ENCODE measurements around the gene DNAJC5.

The DNAJC5 gene

DNA sequence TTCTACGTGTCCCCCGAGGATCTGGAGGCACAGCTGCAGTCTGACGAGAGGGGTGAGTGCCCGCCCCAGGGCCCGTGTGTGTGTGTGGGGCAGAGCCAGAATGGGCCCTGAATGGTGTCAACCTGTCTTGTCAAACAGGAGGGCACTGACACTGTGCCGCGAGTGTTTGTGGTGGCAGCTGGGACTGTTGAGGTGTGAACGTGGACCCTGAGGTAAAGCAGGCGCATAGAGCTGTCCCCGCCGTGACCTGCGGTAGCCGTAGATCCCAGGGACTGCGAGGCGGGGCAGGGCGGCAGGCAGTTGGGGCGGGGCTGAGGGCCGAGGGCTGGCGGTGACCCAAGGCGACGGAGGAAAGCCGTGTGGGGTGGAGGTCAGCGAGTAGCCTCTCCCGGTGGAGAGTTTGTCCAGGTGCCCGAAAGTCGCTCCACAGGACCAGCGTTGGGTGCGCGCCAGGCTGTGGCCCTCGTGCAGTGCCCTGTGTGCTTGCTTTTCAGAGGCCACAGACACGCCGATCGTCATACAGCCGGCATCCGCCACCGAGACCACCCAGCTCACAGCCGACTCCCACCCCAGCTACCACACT, 36.1 kb downstream of the DNAJC5 start:
- TF ChIP-seq ZNF274 (IDR thresholded peaks at IDR 0.05; ENCODE audit: low read depth, low read length), result no peak
- H3K4me3 ChIP-seq (ENCODE audit: low read length), result no peak overlapping the region

GRCh38 chr20:63931735-63932134, 36.8 kb downstream of the DNAJC5 start:
- no peak overlapping the region for H3K4me3 ChIP-seq (ENCODE audit: low read length)
- no peak for TF ChIP-seq ZNF274 (IDR thresholded peaks at IDR 0.05; ENCODE audit: low read depth, low read length)

GRCh38 chr20:63932606-63933160, 37.8 kb downstream of the DNAJC5 start:
- TF ChIP-seq ZNF274 (IDR thresholded peaks at IDR 0.05; ENCODE audit: low read depth, low read length), result no peak

DNA sequence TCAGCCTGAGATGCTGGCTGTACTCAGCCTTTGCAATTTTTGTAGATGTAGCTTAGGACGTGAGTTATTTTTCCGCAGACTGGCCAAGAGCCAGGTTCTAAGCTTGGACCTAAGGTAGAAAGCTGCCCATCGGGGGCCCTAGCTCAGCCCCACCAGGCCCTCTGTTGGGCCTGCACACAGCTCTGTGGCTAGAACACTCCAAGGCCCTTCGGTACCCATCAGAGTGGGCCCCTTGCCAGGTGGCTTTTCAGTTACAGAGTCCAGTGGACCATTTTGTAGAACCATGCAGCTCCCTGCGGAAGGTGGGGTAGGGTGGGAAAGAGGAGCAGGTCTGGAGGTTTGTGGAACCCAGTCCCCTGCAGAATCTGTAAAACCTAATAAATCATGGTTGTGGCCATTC, 38.7 kb downstream of the DNAJC5 start:
- H3K4me3 ChIP-seq (ENCODE audit: low read length), result no peak overlapping the region
- no peak for TF ChIP-seq ZNF274 (IDR thresholded peaks at IDR 0.05; ENCODE audit: low read depth, low read length)

More at GRCh38 chr20:63932606-63933160, 37.8 kb downstream of the DNAJC5 start:
- no peak overlapping the region for H3K4me3 ChIP-seq (ENCODE audit: low read length)

GRCh38 chr20:63934271-63935068, 39.5 kb downstream of the DNAJC5 start:
- no peak overlapping the region for H3K4me3 ChIP-seq (ENCODE audit: low read length)

DNA sequence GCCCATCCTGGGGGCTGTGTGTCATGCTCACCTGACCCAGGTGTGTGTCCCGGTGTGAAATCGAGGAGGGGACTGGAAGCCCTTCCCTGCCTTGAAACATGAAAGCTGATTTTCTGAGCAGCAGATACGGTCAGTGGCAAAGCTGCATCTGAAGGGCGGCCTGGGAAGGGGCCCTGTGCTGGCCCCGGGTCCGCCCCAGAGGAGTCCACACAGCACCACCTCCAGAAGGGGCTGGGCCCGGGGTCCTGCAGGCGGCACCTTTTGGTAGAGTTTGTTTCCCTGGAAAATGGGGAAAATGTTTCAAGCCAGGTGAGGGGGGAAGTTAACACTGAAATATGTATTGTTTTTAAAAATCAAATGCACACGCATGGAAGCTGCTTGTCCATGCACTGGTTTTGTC, 40.5 kb downstream of the DNAJC5 start:
- no peak for TF ChIP-seq ZNF274 (IDR thresholded peaks at IDR 0.05; ENCODE audit: low read depth, low read length)
- no peak overlapping the region for H3K4me3 ChIP-seq (ENCODE audit: low read length)

More at GRCh38 chr20:63934271-63935068, 39.5 kb downstream of the DNAJC5 start:
- TF ChIP-seq ZNF274 (IDR thresholded peaks at IDR 0.05; ENCODE audit: low read depth, low read length), result no peak

GRCh38 chr20:63937596-63937995, 42.7 kb downstream of the DNAJC5 start:
- no peak for TF ChIP-seq ZNF274 (IDR thresholded peaks at IDR 0.05; ENCODE audit: low read depth, low read length)
- no peak overlapping the region for H3K4me3 ChIP-seq (ENCODE audit: low read length)

DNA sequence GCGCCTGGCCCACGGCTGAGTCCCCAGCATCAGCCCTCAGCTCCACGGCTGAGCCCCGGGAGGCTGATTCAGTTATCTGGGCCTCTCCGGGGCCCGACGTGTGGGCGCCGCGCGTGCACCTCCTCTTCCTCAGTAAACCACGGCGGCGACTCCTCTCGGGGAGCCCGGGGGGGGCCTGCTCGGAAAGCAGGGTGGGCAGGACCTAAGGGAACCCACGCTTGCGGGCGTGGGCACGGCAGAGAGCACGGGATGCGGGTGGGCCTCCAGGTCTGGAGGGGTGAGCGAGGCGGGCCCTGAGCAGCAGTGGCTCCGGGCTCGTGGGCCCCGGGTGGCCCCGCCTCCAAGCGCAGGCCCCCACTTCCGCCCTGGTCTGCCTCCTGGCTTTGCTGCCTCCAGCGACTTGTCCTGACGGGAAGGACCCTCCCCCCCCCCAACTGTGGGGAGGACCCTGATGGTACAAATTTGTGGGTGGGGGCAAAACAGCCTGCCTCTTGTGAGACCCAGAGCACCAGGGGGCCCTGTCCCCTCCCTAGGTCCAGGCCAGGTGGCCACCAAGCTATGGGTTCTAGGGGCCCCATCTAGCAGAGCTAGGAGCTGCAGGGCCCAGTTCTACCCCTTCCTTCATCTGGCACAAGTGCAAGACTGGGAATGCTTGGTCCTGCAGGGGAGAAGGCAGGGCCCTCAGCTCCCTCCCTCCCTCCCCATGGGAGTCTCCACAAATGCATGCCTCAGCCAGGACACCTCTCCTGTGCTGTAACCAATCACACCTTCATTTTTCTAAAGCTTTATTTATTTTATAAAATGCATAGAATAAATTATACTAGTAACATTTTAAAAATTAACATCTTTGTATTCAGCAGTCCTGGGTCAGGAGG, 44.4 kb downstream of the DNAJC5 start:
- TF ChIP-seq ZNF274 (IDR thresholded peaks at IDR 0.05; ENCODE audit: low read depth, low read length), result no peak
- H3K4me3 ChIP-seq (ENCODE audit: low read length), result no peak overlapping the region

- H3K4me3 ChIP-seq (ENCODE audit: low read length), result no peak overlapping the region
These were observed 45.1 kb downstream of the DNAJC5 start for GRCh38 chr20:63940071-63940471.

DNA sequence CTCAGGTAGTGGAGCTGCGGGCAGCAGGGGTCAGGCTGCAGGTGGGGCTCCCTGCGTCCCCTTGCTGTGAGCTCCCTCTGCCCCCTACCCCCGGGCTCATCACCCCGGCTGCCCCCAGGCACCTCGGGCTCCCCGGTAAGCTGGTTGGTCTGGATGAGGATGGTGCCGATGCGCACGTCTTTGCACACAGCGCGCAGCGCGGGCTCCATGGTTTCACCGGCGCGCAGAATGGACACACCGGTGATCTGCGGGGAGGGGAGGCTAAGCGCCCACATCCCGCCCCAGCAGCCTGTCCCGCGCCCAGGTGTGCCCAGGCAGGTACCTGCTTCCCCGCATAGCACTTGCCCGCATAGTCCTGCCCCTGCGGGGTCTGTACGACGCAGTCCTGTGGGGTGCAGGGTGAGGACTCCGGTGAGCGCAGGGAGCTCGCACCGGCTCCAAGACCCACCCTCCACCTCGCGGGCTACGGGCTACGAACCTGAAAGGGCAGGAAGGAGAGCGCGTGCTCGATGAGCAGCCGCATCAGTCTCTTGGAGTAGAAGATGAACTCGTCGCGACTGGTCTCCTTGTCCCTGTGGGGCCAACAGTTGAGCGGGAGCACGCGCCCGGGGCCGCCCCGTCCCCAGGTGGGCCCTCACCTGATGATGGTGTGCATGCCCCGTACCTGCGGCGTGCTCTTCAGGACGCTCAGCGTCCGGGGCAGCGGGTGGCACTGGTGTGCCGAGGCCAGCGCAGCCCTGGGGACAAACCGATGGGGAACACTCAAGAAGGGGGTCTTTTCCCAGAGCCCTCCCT, 45.7 kb downstream of the DNAJC5 start:
- no peak overlapping the region for H3K4me3 ChIP-seq (ENCODE audit: low read length)

More at GRCh38 chr20:63940071-63940471, 45.1 kb downstream of the DNAJC5 start:
- TF ChIP-seq ZNF274 (IDR thresholded peaks at IDR 0.05; ENCODE audit: low read depth, low read length), result no peak

DNA sequence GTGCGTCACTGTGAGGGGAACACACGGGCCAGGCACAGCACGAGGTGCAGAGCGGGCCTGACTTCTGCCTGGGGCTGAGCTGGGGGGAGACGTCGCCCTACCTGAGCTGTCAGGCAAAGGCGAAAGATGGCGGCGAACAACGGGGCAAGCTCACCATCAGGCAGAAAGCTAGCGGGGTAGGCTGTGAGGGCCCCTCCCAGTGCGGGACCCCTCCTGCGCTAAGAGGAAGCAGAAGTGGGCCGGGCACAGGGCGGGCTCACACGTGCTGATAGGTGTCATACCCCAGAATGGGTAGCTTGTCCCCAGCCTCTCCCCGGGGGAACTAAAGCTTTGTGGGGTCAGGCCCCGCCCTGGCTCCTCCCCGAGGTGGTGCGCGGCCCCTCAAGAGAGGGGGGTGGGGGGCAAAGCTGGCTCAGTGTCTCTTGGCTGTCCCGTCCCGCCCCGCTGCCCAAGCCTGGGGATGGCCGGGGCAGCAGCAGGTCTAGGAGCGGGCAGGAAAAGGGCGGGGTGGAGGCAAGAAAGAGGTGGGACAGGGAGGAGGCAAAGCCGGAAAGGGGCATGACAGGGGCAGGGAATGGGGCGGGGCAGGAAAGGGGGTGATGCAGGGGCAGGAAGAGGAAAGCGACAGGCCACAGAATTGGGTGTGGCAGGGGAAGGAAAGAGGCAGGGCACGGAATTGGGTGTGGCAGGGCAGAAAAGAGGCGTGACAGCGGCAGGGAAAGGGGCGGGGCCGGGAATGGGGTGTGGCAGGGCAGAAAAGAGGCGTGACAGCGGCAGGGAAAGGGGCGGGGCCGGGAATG, 46.6 kb downstream of the DNAJC5 start:
- no peak overlapping the region for H3K4me3 ChIP-seq (ENCODE audit: low read length)
- TF ChIP-seq ZNF274 (IDR thresholded peaks at IDR 0.05; ENCODE audit: low read depth, low read length), result no peak

More for the DNA sequence above, 45.7 kb downstream of the DNAJC5 start:
- TF ChIP-seq ZNF274 (IDR thresholded peaks at IDR 0.05; ENCODE audit: low read depth, low read length), result no peak

- TF ChIP-seq ZNF274 (IDR thresholded peaks at IDR 0.05; ENCODE audit: low read depth, low read length), result no peak
These were observed 47.5 kb downstream of the DNAJC5 start for GRCh38 chr20:63942250-63942951.

More at GRCh38 chr20:63942250-63942951, 47.5 kb downstream of the DNAJC5 start:
- H3K4me3 ChIP-seq (ENCODE audit: low read length), result no peak overlapping the region

All from GM08714 (cell line).